ENCODE results near the gene MFAP3.

DNA sequence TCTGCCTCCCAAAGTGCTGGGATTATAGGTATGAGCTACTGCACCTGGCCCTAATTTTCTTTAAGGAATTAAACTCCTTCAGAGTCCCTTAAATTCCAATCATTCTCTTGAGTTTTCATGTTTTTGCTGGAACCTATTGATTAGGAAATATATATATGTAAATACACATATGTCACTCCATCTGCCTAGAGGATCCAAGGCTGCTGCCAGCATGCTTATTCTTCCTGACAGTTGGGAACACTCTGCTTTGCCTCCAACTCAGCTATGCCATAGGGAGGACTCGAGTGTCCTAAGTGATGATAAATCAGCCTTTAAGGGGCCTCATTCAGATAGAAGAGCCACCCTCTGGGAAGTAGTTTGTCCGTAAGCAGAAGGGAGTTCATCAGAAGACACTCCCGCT, 21.8 kb downstream of the MFAP3 start:
- TF ChIP-seq CTCF (IDR thresholded peaks at IDR 0.05) (no peak), POLR2A (IDR thresholded peaks at IDR 0.05) (no peak)

All from lower leg skin (tissue), 3 donors.